HCT116 (cell line): ENCODE results near the gene VSNL1.

ENCODE experiments used
- POLR2A ChIP-seq: IDR thresholded peaks from 2 replicates; pipeline ENCODE4 v1.7.0; 2011; ENCODE audit warnings: borderline replicate concordance; ENCODE audit not compliant: insufficient read depth, insufficient read length; ENCODE audit errors: extremely low read depth
- SIN3A ChIP-seq: IDR thresholded peaks from 2 replicates; pipeline ENCODE4 v1.6.1; 2012; ENCODE audit warnings: low read depth
- TF ChIP-seq, protein P1 (sequence below): IDR thresholded peaks from 2 replicates; pipeline ENCODE4 v1.6.1; 2012; ENCODE audit warnings: low read depth
- TF ChIP-seq, protein P2 (sequence below), 3 experiments: fragments of 200-600 bp in 1 of 3; sonication (generic) in 1 of 3; IDR thresholded peaks in 2 of 3; conservative IDR thresholded peaks in 1 of 3; 2 replicates each; pipeline ENCODE4 v1.5.1; 2012 to 2017; ENCODE audit warnings: low read depth in 2 of 3, low read length in 2 of 3, antibody characterized with exemption in 1 of 3, borderline replicate concordance in 1 of 3, control low read depth in 1 of 3, mild to moderate bottlenecking in 1 of 3, mixed read lengths in 1 of 3, mixed run types in 1 of 3, moderate library complexity in 1 of 3; ENCODE audit not compliant: insufficient read depth in 1 of 3

DNA sequence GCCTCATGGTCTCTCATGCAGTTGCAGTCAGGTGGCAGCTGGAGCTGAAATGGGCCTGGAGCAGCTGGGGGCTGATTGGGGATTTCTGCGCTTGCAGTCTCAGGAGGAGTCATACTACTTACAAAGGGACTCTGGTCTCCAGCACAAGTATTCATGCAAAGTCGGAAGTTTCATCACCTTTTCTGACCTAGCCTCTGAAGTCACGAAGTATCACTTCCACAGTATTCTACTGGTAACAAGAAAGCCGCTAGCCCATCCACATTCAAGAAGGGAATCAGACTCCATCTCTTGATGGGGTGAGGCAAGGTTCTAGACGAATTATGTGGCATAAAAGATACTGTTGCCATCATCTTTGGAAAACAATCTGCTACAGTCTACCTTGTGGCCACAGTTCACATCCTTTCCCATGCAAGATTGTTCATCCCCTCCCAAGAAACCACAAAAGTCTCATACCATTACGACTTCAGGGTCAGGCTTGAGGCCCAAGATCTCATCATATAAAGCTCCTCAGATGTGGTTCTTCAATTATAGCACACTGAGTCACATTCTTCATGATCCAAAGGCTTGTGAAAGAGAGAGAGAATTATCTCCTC is 117.9 kb downstream of the VSNL1 start:
- TF ChIP-seq POLR2A, result no peak
- TF ChIP-seq, protein P1, sequence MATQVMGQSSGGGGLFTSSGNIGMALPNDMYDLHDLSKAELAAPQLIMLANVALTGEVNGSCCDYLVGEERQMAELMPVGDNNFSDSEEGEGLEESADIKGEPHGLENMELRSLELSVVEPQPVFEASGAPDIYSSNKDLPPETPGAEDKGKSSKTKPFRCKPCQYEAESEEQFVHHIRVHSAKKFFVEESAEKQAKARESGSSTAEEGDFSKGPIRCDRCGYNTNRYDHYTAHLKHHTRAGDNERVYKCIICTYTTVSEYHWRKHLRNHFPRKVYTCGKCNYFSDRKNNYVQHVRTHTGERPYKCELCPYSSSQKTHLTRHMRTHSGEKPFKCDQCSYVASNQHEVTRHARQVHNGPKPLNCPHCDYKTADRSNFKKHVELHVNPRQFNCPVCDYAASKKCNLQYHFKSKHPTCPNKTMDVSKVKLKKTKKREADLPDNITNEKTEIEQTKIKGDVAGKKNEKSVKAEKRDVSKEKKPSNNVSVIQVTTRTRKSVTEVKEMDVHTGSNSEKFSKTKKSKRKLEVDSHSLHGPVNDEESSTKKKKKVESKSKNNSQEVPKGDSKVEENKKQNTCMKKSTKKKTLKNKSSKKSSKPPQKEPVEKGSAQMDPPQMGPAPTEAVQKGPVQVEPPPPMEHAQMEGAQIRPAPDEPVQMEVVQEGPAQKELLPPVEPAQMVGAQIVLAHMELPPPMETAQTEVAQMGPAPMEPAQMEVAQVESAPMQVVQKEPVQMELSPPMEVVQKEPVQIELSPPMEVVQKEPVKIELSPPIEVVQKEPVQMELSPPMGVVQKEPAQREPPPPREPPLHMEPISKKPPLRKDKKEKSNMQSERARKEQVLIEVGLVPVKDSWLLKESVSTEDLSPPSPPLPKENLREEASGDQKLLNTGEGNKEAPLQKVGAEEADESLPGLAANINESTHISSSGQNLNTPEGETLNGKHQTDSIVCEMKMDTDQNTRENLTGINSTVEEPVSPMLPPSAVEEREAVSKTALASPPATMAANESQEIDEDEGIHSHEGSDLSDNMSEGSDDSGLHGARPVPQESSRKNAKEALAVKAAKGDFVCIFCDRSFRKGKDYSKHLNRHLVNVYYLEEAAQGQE, result no peak
- TF ChIP-seq, protein P2, sequence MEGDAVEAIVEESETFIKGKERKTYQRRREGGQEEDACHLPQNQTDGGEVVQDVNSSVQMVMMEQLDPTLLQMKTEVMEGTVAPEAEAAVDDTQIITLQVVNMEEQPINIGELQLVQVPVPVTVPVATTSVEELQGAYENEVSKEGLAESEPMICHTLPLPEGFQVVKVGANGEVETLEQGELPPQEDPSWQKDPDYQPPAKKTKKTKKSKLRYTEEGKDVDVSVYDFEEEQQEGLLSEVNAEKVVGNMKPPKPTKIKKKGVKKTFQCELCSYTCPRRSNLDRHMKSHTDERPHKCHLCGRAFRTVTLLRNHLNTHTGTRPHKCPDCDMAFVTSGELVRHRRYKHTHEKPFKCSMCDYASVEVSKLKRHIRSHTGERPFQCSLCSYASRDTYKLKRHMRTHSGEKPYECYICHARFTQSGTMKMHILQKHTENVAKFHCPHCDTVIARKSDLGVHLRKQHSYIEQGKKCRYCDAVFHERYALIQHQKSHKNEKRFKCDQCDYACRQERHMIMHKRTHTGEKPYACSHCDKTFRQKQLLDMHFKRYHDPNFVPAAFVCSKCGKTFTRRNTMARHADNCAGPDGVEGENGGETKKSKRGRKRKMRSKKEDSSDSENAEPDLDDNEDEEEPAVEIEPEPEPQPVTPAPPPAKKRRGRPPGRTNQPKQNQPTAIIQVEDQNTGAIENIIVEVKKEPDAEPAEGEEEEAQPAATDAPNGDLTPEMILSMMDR (IDR thresholded peaks at IDR 0.05 in 2 of 3, conservative IDR thresholded peaks at IDR 0.05 in 1 of 3; ENCODE audit: borderline replicate concordance in 1 of 3, insufficient read depth in 1 of 3, low read depth in 2 of 3, low read length in 2 of 3), result no peak
- TF ChIP-seq SIN3A, result no peak
